Measurements from ENCODE around the gene HTR6.

HTR6 gene

DNA sequence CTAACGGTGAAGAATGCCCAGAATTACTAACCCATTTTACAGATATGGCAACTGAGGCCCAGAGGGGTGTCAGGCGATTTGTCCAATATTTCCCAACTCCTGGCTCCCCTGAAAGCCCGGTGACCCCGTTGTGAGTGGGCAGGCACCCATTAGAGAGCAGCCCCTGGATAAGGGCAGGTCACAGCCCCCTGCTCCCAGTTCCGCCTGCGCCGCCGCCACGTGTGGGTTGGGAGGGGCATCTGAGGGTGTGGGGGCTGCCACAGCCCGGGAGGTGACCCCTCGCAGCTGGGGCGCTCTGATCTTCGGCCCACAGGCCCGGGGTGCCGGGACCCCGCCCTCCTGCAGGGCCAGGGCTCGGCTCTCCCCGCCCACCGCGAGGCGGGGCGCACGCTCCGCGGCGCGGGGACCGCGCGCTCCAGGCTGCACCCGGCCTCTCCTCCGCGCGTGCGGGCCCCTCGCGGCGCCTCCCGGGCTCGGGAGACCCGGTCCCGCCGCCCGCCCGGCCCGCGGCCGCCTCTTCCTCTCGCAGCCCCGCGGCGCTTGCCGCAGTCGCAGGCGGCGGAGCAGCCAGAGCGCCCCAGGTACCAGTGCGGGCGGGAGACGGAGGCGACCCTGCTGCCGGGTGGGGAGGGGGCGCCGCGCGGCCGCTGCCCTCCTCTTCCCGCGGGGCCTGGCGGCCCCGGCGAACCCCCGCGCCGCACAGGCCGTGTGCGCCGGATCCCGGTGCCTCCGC lies at the start of gene HTR6:
Gene HTR6 (plus strand): TSS at position 423 of the 733 bp plus-strand sequence. CDS start 879 bp downstream, outside the sequence.
- Histone ChIP-seq H3K9me3 (ENCODE audit: low read length) (no peaks in the 10 kb centered on the region), H3K9ac (ENCODE audit: low read length) (no peak within 1 kb of the TSS), H3K4me3 (ENCODE audit: low read depth in 1 of 2, low read length in 2 of 2) (no peak within 1 kb of the TSS), H3K27me3 (ENCODE audit: control insufficient read depth in 1 of 2, insufficient read depth in 2 of 2, low read length in 2 of 2) (peaks cover 14 to 38% of the 10 kb centered on the region in 2 donors), H3K27ac (ENCODE audit: low read depth, low read length) (no peak within 1 kb of the TSS), H3K36me3 (ENCODE audit: insufficient read depth, low read length) (no peaks in the 10 kb centered on the region), H3K4me1 (ENCODE audit: insufficient read depth, low read length) (peaks cover 1% of the 10 kb centered on the region)

- no peak overlapping the region for H3K27ac ChIP-seq (ENCODE audit: low read depth, low read length)
- H3K4me3 ChIP-seq (ENCODE audit: low read depth in 1 of 2, low read length in 2 of 2) = no peak overlapping the region
- no peaks in the 10 kb centered on the region for H3K9me3 ChIP-seq (ENCODE audit: low read length)
- peaks cover 24% of the 10 kb centered on the region for H3K4me1 ChIP-seq (ENCODE audit: insufficient read depth, low read length)
- H3K27me3 ChIP-seq (ENCODE audit: control insufficient read depth in 1 of 2, insufficient read depth in 2 of 2, low read length in 2 of 2) = no peaks in the 10 kb centered on the region
- peaks cover 10% of the 10 kb centered on the region for H3K36me3 ChIP-seq (ENCODE audit: insufficient read depth, low read length)
- no peak overlapping the region for H3K9ac ChIP-seq (ENCODE audit: low read length)
These were observed 49.2 kb upstream of the HTR6 start for GRCh38 chr1:19615438-19615837.

GRCh38 chr1:19616489-19616888 lies 48.2 kb upstream of the HTR6 start:
- H3K27me3 ChIP-seq (ENCODE audit: control insufficient read depth in 1 of 2, insufficient read depth in 2 of 2, low read length in 2 of 2) = no peaks in the 10 kb centered on the region
- H3K36me3 ChIP-seq (ENCODE audit: insufficient read depth, low read length) = peaks cover 10% of the 10 kb centered on the region
- H3K4me3 ChIP-seq (ENCODE audit: low read depth in 1 of 2, low read length in 2 of 2) = no peak overlapping the region
- no peak overlapping the region for H3K27ac ChIP-seq (ENCODE audit: low read depth, low read length)
- peaks cover 32% of the 10 kb centered on the region for H3K4me1 ChIP-seq (ENCODE audit: insufficient read depth, low read length)
- no peak overlapping the region for H3K9ac ChIP-seq (ENCODE audit: low read length)
- H3K9me3 ChIP-seq (ENCODE audit: low read length) = no peaks in the 10 kb centered on the region

GRCh38 chr1:19617376-19617775 lies 47.3 kb upstream of the HTR6 start:
- H3K4me1 ChIP-seq (ENCODE audit: insufficient read depth, low read length) = peaks cover 33% of the 10 kb centered on the region
- H3K9me3 ChIP-seq (ENCODE audit: low read length) = no peaks in the 10 kb centered on the region
- H3K4me3 ChIP-seq (ENCODE audit: low read depth in 1 of 2, low read length in 2 of 2) = no peak overlapping the region
- no peak overlapping the region for H3K27ac ChIP-seq (ENCODE audit: low read depth, low read length)
- H3K9ac ChIP-seq (ENCODE audit: low read length) = no peak overlapping the region
- peaks cover 10% of the 10 kb centered on the region for H3K36me3 ChIP-seq (ENCODE audit: insufficient read depth, low read length)
- H3K27me3 ChIP-seq (ENCODE audit: control insufficient read depth in 1 of 2, insufficient read depth in 2 of 2, low read length in 2 of 2) = no peaks in the 10 kb centered on the region

GRCh38 chr1:19618428-19618827 lies 46.2 kb upstream of the HTR6 start:
- peaks cover 31% of the 10 kb centered on the region for H3K4me1 ChIP-seq (ENCODE audit: insufficient read depth, low read length)
- H3K9ac ChIP-seq (ENCODE audit: low read length) = no peak overlapping the region
- no peak overlapping the region for H3K4me3 ChIP-seq (ENCODE audit: low read depth in 1 of 2, low read length in 2 of 2)
- no peaks in the 10 kb centered on the region for H3K27me3 ChIP-seq (ENCODE audit: control insufficient read depth in 1 of 2, insufficient read depth in 2 of 2, low read length in 2 of 2)
- H3K27ac ChIP-seq (ENCODE audit: low read depth, low read length) = no peak overlapping the region
- no peaks in the 10 kb centered on the region for H3K9me3 ChIP-seq (ENCODE audit: low read length)
- H3K36me3 ChIP-seq (ENCODE audit: insufficient read depth, low read length) = peaks cover 10% of the 10 kb centered on the region

GRCh38 chr1:19619697-19620384 lies 44.8 kb upstream of the HTR6 start:
- Histone ChIP-seq H3K4me1 (ENCODE audit: insufficient read depth, low read length) (peaks cover 28% of the 10 kb centered on the region), H3K9ac (ENCODE audit: low read length) (no peak overlapping the region), H3K36me3 (ENCODE audit: insufficient read depth, low read length) (peaks cover 10% of the 10 kb centered on the region), H3K27ac (ENCODE audit: low read depth, low read length) (no peak overlapping the region), H3K9me3 (ENCODE audit: low read length) (no peaks in the 10 kb centered on the region), H3K4me3 (ENCODE audit: low read depth in 1 of 2, low read length in 2 of 2) (no peak overlapping the region), H3K27me3 (ENCODE audit: control insufficient read depth in 1 of 2, insufficient read depth in 2 of 2, low read length in 2 of 2) (no peaks in the 10 kb centered on the region)

DNA sequence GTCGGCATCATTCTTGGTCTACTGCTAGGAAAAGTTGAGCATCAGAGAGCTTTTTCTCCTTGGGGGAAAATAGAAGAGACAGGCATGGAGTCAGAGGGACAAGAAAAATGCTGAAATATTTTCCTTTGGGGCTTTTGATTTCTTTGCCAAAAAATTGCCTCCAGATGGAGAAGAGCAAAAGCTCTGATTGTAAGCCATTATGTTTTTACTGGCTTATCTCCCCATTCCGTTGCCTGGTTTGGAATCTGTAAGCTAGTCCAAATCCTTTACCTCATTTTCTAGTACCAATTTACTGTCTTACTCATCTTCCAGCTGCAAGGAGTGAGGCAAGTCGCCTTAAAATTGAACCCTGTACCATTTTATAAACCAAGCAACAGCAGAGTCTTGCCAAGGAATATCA lies 43.9 kb upstream of the HTR6 start:
- Histone ChIP-seq H3K4me3 (ENCODE audit: low read depth in 1 of 2, low read length in 2 of 2) (no peak overlapping the region), H3K9me3 (ENCODE audit: low read length) (no peaks in the 10 kb centered on the region), H3K36me3 (ENCODE audit: insufficient read depth, low read length) (peaks cover 14% of the 10 kb centered on the region), H3K9ac (ENCODE audit: low read length) (no peak overlapping the region), H3K27me3 (ENCODE audit: control insufficient read depth in 1 of 2, insufficient read depth in 2 of 2, low read length in 2 of 2) (no peaks in the 10 kb centered on the region), H3K27ac (ENCODE audit: low read depth, low read length) (no peak overlapping the region), H3K4me1 (ENCODE audit: insufficient read depth, low read length) (peaks cover 34% of the 10 kb centered on the region)

DNA sequence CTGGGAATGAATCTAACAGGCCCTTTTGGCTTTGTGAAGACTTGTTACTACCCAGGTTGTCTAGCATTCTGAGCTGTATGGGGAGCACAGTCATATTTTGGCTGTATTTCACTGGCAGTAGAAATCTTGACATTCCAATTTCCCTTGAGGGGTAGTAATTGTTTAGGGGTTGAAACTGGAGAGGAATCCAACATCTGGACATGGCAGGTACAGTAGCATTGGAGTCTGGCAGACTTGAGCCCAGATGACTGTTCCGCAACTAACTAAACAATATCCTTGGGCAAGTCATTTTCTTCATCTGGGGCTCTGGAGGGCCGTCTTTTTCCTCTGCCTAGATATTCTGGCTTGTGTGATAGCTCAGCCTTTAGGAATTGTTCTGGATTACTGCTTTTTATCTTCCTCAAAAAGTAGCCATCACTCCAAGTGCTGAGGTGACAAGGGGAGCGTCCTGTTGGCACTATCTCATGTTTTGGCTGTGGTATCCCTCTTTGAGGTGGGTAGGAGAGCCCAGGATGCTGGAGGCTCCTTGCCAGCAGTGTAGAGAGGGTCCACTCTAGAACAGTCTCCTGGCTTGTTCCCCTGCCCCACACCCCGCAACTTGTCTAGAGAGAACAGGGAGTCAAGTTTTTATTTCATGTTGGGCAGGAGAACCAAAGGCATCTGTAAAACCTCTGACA lies 43.3 kb upstream of the HTR6 start:
- no peak overlapping the region for H3K9ac ChIP-seq (ENCODE audit: low read length)
- no peaks in the 10 kb centered on the region for H3K27me3 ChIP-seq (ENCODE audit: control insufficient read depth in 1 of 2, insufficient read depth in 2 of 2, low read length in 2 of 2)
- no peak overlapping the region for H3K4me3 ChIP-seq (ENCODE audit: low read depth in 1 of 2, low read length in 2 of 2)
- H3K27ac ChIP-seq (ENCODE audit: low read depth, low read length) = peak overlapping the region; percentile 14
- no peaks in the 10 kb centered on the region for H3K9me3 ChIP-seq (ENCODE audit: low read length)
- H3K36me3 ChIP-seq (ENCODE audit: insufficient read depth, low read length) = peaks cover 18% of the 10 kb centered on the region
- H3K4me1 ChIP-seq (ENCODE audit: insufficient read depth, low read length) = peaks cover 41% of the 10 kb centered on the region

DNA sequence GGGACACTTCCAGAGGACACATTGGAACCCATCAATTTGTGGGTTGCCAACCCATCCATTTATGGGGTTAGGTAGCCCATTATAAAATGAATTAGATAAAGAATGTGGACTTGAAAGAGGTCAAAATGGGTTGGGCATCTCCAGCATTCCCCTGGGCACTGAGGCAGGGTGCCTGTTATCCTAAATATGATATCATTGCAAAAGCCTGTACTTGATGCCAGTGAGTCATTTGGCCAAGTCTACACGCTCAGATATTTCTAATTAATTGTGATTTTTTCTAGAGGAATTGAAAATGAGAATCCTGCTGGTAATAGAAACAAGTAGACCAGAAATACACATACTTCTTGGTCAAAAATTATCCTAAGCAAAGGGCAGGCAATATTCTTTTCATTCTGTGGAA lies 42.5 kb upstream of the HTR6 start:
- H3K9me3 ChIP-seq (ENCODE audit: low read length) = no peaks in the 10 kb centered on the region
- no peak overlapping the region for H3K4me3 ChIP-seq (ENCODE audit: low read depth in 1 of 2, low read length in 2 of 2)
- H3K4me1 ChIP-seq (ENCODE audit: insufficient read depth, low read length) = peaks cover 38% of the 10 kb centered on the region
- H3K27me3 ChIP-seq (ENCODE audit: control insufficient read depth in 1 of 2, insufficient read depth in 2 of 2, low read length in 2 of 2) = no peaks in the 10 kb centered on the region
- H3K9ac ChIP-seq (ENCODE audit: low read length) = no peak overlapping the region
- peaks cover 26% of the 10 kb centered on the region for H3K36me3 ChIP-seq (ENCODE audit: insufficient read depth, low read length)
- no peak overlapping the region for H3K27ac ChIP-seq (ENCODE audit: low read depth, low read length)

DNA sequence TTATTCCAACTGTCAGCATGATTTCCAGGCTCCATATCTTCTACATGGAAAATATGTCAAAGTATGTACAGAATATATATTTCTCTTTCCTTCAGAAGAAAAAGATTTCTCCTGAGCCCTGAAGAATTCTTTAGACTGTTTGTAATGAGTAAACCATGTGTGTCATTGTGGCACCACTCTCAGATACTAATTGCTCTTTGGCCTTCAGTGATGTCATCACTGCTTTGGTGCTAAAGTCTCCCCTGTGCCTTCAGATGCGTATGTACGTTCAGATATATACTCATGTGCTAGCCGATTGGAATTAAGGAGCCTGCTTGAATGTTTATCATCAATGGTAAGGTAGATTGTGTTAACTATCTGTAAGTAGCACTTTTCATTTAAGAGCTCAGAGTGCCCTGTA lies 41.2 kb upstream of the HTR6 start:
- H3K27me3 ChIP-seq (ENCODE audit: control insufficient read depth in 1 of 2, insufficient read depth in 2 of 2, low read length in 2 of 2) = no peaks in the 10 kb centered on the region
- H3K27ac ChIP-seq (ENCODE audit: low read depth, low read length) = no peak overlapping the region
- no peak overlapping the region for H3K4me3 ChIP-seq (ENCODE audit: low read depth in 1 of 2, low read length in 2 of 2)
- no peak overlapping the region for H3K9ac ChIP-seq (ENCODE audit: low read length)
- peaks cover 32% of the 10 kb centered on the region for H3K36me3 ChIP-seq (ENCODE audit: insufficient read depth, low read length)
- no peaks in the 10 kb centered on the region for H3K9me3 ChIP-seq (ENCODE audit: low read length)
- H3K4me1 ChIP-seq (ENCODE audit: insufficient read depth, low read length) = peaks cover 38% of the 10 kb centered on the region

DNA sequence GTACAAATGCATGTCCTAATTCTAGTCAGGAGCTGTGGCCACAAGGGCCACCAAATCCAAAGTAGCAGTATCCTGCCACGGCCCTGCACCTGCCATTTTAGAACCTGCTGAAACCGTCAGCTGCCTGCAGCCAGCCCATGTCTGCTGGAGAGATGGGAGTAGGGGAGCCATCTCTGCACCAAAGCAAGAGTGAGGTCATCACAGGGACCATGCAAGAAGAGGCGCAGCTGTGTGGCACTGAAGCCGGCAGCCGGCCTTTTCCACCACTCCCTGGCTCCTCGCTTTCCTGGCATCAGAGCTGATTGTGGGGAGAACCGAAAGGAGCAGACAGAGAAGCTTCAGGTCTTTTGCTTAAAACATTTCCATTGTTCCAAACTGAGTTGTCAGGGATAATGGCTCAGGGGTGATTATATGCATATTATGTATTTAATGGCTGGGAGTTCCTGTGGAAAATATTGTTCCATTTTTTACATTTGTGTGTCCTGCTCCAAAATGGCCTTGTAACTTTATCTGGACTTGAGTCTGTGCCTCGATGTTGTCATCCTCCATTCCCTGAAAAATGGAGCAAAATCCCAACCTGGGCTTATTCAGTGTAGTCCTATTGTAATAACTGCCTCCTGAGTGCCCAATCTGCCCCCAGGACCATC lies 39.3 kb upstream of the HTR6 start:
- Histone ChIP-seq H3K4me3 (ENCODE audit: low read depth in 1 of 2, low read length in 2 of 2) (no peak overlapping the region), H3K27me3 (ENCODE audit: control insufficient read depth in 1 of 2, insufficient read depth in 2 of 2, low read length in 2 of 2) (no peaks in the 10 kb centered on the region), H3K27ac (ENCODE audit: low read depth, low read length) (peak overlapping the region; percentile 4), H3K4me1 (ENCODE audit: insufficient read depth, low read length) (peaks cover 24% of the 10 kb centered on the region), H3K9ac (ENCODE audit: low read length) (no peak overlapping the region), H3K9me3 (ENCODE audit: low read length) (no peaks in the 10 kb centered on the region), H3K36me3 (ENCODE audit: insufficient read depth, low read length) (peaks cover 31% of the 10 kb centered on the region)

All from muscle layer of colon (tissue), 2 donors.